GM23338 (cell line): Measurements from ENCODE around the gene CNIH1. TPM values are rescaled to one million over a fixed set of nuclear protein-coding genes. Genes with fewer than 3 reads are reported as not detected.

Source experiments
- CREB1 ChIP-seq: fragments of 250-450 bp; sonication (Bioruptor Pico); IDR thresholded peaks from 2 replicates; pipeline ENCODE4 v1.5.0; 2020; ENCODE audit warnings: low read depth, mild to moderate bottlenecking, moderate library complexity
- EZH2 ChIP-seq: fragments of 200-600 bp; sonication (generic); IDR thresholded peaks from one replicate; pipeline ENCODE4 v1.8.0; 2017; ENCODE audit warnings: antibody characterized with exemption, mild to moderate bottlenecking, low read depth; ENCODE audit not compliant: unreplicated experiment
- JUNB ChIP-seq: IDR thresholded peaks from one replicate; pipeline ENCODE4 v1.6.1; 2016; ENCODE audit warnings: antibody characterized with exemption; ENCODE audit not compliant: unreplicated experiment
- POLR2AphosphoS5 ChIP-seq: IDR thresholded peaks from 2 replicates; pipeline ENCODE4 v1.6.1; 2016; ENCODE audit warnings: antibody characterized with exemption, low read depth
- REST ChIP-seq: IDR thresholded peaks from one replicate; pipeline ENCODE4 v1.6.1; 2018; ENCODE audit warnings: antibody characterized with exemption; ENCODE audit not compliant: unreplicated experiment
- STAT1 ChIP-seq: IDR thresholded peaks from one replicate; pipeline ENCODE4 v1.6.1; 2016; ENCODE audit warnings: antibody characterized with exemption; ENCODE audit not compliant: unreplicated experiment
- ZNF114 ChIP-seq: fragments of 250-450 bp; sonication (Bioruptor Pico); IDR thresholded peaks from 2 replicates; pipeline ENCODE4 v1.5.0; 2020; ENCODE audit warnings: mild to moderate bottlenecking, moderate library complexity
- ZNF462 ChIP-seq: fragments of 250-450 bp; sonication (Bioruptor Pico); IDR thresholded peaks from 2 replicates; pipeline ENCODE4 v1.5.0; 2020; ENCODE audit warnings: mild to moderate bottlenecking, moderate library complexity
- polyA plus RNA-seq: library from polyadenylated mRNA; unstranded; fragments of >200 nt; fragmentation: Nextera tagmentation; extraction: Ambion mirVana; gene quantifications from 2 replicates; pipeline ENCODE4 v1.2.1, GENCODE V29; 2016
- total RNA-seq: library from RNA; depleted of rRNA; stranded (reverse); fragments of >200 nt; shearing (Covaris generic); gene quantifications from 2 replicates; pipeline ENCODE4 v1.2.3, GENCODE V29; 2014
- TF ChIP-seq, protein P1 (sequence below): IDR thresholded peaks from 2 replicates; pipeline ENCODE4 v1.6.1; 2016; ENCODE audit warnings: antibody characterized with exemption

The CNIH1 gene
- total and polyA plus RNA-seq, 2 experiments from 2014 or later = 135 to 172 TPM

GRCh38 chr14:54395716-54396115 lies 45.5 kb downstream of the CNIH1 start (continued):
- TF ChIP-seq ZNF462 (CRISPR knock-in tag) (no peak), ZNF114 (CRISPR knock-in tag) (no peak), POLR2AphosphoS5 (no peak), EZH2 (no peak), CREB1 (CRISPR knock-in tag) (no peak), JUNB (no peak), STAT1 (no peak), REST (no peak)
- TF ChIP-seq, protein P1, sequence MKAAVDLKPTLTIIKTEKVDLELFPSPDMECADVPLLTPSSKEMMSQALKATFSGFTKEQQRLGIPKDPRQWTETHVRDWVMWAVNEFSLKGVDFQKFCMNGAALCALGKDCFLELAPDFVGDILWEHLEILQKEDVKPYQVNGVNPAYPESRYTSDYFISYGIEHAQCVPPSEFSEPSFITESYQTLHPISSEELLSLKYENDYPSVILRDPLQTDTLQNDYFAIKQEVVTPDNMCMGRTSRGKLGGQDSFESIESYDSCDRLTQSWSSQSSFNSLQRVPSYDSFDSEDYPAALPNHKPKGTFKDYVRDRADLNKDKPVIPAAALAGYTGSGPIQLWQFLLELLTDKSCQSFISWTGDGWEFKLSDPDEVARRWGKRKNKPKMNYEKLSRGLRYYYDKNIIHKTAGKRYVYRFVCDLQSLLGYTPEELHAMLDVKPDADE = no peak
